ENCODE measurements around the gene TMEM154. TPM values are rescaled to one million over a fixed set of nuclear protein-coding genes. Genes with fewer than 3 reads are reported as not detected.

The TMEM154 gene
- total RNA-seq, 1 donor from 2014 or later, result 0.47 TPM

- no peak for DNase-seq
These were observed 14.1 kb upstream of the TMEM154 start for GRCh38 chr4:152693871-152694270.

GRCh38 chr4:152691761-152692160 lies 12.0 kb upstream of the TMEM154 start:
- no peak for DNase-seq

GRCh38 chr4:152690706-152691651 lies 11.2 kb upstream of the TMEM154 start:
- DNase-seq, result no peak

GRCh38 chr4:152689615-152690501 lies 10.1 kb upstream of the TMEM154 start:
- DNase-seq, result no peak

GRCh38 chr4:152687974-152688599 lies 8.3 kb upstream of the TMEM154 start:
- DNase-seq, result no peak

GRCh38 chr4:152686452-152687013 lies 6.7 kb upstream of the TMEM154 start:
- DNase-seq, result no peak

GRCh38 chr4:152684587-152684986 lies 4.8 kb upstream of the TMEM154 start:
- DNase-seq, result no peak

- no peak for DNase-seq
These were observed 4.2 kb upstream of the TMEM154 start for GRCh38 chr4:152684007-152684406.

GRCh38 chr4:152682143-152682941 lies 2.5 kb upstream of the TMEM154 start:
- no peak for DNase-seq

- no peak for DNase-seq
These were observed 1.3 kb upstream of the TMEM154 start for GRCh38 chr4:152680988-152681603.

- DNase-seq, result no peak
These were observed 956 bp downstream of the TMEM154 start for GRCh38 chr4:152678841-152679240.

- no peak for DNase-seq
These were observed 2.7 kb downstream of the TMEM154 start for GRCh38 chr4:152677117-152677516.

- DNase-seq, result no peak
These were observed 3.5 kb downstream of the TMEM154 start for GRCh38 chr4:152676052-152676854.

GRCh38 chr4:152674359-152674758 lies 5.4 kb downstream of the TMEM154 start:
- DNase-seq, result no peak

- DNase-seq, result no peak
These were observed 6.3 kb downstream of the TMEM154 start for GRCh38 chr4:152673489-152673888.

- no peak for DNase-seq
These were observed 7.3 kb downstream of the TMEM154 start for GRCh38 chr4:152672206-152673092.

GRCh38 chr4:152668338-152668964 lies 11.3 kb downstream of the TMEM154 start:
- no peak for DNase-seq

- DNase-seq, result no peak
These were observed 12.0 kb downstream of the TMEM154 start for GRCh38 chr4:152667781-152668180.

Measured in occipital lobe (tissue), 2 donors.